SKM-1 treated with dmso at 0.1 percent for 144 hours (cell line): ENCODE results near the gene OLFM4.

Experiments used
- DNase-seq: peaks from one replicate; lab custom pipeline; 2025; ENCODE audit not compliant: unreplicated experiment; lab: John Stamatoyannopoulos, UW

The OLFM4 gene

DNA sequence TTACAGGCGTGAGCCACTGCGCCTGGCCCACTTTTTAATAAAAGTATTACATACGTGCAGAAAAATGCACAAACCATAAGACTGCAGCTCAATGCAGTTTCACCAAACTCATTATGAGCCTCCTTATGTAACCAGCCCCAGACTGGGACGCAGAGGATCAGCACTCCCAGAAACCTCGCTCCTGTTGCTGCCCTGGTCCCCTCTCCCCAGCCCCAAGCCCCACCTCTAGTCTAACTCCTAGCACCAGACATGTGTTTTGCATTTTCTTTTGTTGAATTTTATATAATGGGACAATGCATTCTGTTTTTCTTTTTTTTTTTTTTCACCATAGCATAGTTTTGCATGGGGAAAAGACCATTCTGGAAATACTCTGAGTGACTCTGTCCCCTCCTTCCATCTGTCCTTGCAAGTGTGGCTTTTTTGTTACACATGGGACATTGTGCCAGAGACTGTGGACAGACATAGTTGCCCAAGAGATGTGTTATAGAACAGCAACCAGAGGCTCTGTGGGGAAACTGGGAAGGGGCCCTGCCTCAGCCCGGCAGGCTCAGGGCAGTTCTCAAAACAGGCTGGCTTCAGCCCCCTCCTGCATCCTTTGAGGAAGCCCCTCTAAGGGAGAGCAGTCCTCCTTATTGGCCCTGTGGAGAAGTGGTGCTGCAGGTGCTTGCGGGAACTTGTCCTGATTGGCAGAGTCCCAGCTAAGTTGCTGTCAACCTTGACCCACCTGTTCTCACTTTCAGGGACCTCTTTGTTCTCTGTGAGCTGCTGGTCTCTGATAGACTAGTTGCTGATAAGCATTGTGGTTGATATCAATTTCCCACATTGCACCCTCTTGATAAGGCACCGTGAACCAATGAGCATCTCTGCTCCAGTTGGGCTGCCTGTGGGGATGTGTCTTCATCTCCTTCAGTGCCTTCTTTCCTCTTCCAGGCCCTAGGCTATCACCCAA is 13.8 kb upstream of the OLFM4 start:
- peak; percentile 11 for DNase-seq

- DNase-seq, result no peak
Observed at GRCh38 chr13:53015971-53016370, 12.6 kb upstream of the OLFM4 start.

DNA sequence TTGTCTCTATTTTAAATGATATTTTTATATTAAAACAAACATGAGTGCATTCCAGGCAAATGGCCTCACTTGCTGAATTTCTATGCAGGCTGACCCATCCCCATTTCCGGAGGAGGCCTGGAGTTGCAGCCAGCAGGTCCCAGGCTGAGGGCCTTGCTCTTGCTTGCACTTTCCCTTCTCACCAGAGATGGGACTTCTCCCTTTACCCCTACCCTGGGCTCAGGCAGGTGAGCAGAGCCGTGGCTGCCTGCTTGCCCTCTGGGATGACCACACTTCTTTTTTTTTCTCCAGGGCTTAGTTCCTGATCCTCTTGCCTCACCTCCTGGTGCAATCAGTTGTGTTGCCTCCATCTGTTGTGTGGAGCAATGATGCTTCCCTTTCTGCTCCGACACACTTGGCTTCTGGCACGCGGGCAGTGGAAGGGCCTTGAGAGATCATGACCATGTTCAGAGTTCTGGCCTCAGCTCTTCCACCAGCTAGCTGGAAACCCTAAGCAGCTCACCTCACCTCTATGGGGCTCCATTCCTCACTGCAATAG is 11.1 kb upstream of the OLFM4 start:
- DNase-seq, result peak; percentile 83

- DNase-seq, result no peak
Observed at GRCh38 chr13:53018690-53019647, 9.6 kb upstream of the OLFM4 start.

DNA sequence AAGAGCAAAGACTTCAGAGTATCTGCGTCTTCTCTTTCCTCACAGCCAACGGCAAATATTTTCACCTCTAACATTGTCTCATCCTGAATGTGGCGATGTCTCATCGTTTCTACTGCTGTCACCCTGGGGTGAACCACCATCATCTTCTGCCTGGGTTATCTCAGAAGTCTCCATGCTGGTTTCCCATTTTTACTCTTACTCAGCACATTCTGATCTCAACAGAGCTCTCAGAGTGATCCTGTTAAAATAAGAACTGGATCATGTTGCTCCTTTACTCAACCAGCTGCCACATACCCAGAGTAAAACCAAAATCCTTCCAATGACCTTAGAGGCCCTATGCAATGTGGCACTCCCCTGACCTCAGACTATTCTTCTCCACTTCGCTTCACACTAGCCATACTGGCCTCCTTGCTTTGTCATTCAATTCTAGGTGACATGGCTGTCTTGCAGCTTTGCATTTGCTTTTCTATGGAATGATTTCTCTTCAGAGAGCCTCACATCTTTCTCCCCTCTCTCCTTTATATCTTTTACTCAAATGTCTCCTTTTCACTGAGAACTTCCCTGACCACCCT is 7.8 kb upstream of the OLFM4 start:
- DNase-seq, result no peak

DNA sequence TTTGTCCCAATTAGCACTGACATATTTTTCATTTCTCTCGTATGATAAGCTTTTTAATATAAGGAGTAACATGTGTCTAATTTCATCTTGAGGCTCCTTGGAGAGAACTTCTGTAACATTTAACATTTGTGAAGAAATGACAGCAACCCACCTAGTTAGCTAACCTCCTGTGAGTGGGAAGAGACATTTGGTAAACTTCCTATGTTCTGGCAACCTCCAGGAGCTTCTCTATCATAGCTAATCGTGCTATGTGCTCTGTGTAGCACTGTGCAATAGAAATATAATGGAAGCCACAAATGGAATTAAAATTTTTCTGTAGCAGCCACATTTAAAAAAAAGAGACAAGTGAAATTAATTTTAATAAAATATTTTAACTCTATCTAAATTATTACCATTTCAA is 5.4 kb upstream of the OLFM4 start:
- no peak for DNase-seq

GRCh38 chr13:53028063-53028462 is 550 bp upstream of the OLFM4 start:
- no peak for DNase-seq

- no peak for DNase-seq
Observed at GRCh38 chr13:53032849-53033248, 4.2 kb downstream of the OLFM4 start.

- no peak for DNase-seq
Observed at GRCh38 chr13:53038993-53039392, 10.4 kb downstream of the OLFM4 start.

GRCh38 chr13:53041968-53042516 is 13.4 kb downstream of the OLFM4 start:
- no peak for DNase-seq

GRCh38 chr13:53042877-53043276 is 14.3 kb downstream of the OLFM4 start:
- DNase-seq, result no peak

- no peak for DNase-seq
Observed at GRCh38 chr13:53043398-53043797, 14.8 kb downstream of the OLFM4 start.

- DNase-seq, result no peak
Observed at GRCh38 chr13:53045189-53045588, 16.6 kb downstream of the OLFM4 start.

DNA sequence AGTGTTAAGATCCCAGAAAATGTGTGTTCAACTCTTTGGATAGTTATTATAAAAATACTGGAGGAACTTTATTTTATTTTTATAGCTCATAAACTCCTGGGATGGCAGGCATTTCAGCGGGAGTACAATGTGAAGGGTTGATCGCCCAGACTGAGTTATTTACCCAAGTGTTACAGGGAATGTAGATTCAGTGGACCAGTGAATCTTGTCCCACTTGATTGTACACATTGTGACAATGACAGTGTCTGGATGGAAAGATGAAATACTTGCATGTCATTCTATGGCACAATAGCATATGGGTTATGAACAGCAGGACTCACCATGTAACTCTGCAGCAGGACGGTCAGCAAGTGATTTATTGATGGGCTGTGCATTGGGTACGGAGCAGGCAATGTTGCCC is 20.3 kb downstream of the OLFM4 start:
- no peak for DNase-seq

DNA sequence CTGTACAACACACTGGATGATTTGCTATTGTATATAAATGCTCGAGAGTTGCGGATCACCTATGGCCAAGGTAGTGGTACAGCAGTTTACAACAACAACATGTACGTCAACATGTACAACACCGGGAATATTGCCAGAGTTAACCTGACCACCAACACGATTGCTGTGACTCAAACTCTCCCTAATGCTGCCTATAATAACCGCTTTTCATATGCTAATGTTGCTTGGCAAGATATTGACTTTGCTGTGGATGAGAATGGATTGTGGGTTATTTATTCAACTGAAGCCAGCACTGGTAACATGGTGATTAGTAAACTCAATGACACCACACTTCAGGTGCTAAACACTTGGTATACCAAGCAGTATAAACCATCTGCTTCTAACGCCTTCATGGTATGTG is 21.5 kb downstream of the OLFM4 start:
- DNase-seq, result no peak

- no peak for DNase-seq
Observed at GRCh38 chr13:53052675-53053074, 24.1 kb downstream of the OLFM4 start.

- no peak for DNase-seq
Observed at GRCh38 chr13:53054569-53054968, 26.0 kb downstream of the OLFM4 start.

- no peak for DNase-seq
Observed at GRCh38 chr13:53058065-53058679, 29.6 kb downstream of the OLFM4 start.

- DNase-seq, result no peak
Observed at GRCh38 chr13:53060840-53061490, 32.4 kb downstream of the OLFM4 start.

- no peak for DNase-seq
Observed at GRCh38 chr13:53064731-53065130, 36.1 kb downstream of the OLFM4 start.
